Loucy (cell line): Measurements from ENCODE around the gene FAM210B.
"Not testable (repeated sequence)": the region's sequence is repeated elsewhere in the genome, so short reads cannot be mapped to it uniquely, and the experiment has no call there.

Experiments used
- H2AFZ ChIP-seq: fragments of 200-600 bp; sonication (generic); 2 replicates; pipeline ENCODE4 v1.6.0; 2016; ENCODE audit warnings: antibody characterized with exemption, mild to moderate bottlenecking, low read length, moderate library complexity
- H3F3A ChIP-seq: fragments of 200-600 bp; 2 replicates; pipeline ENCODE4 v1.6.0; 2016; ENCODE audit warnings: antibody characterized with exemption, low read depth, mild to moderate bottlenecking
- H3K27me3 ChIP-seq: fragments of 200-600 bp; sonication (generic); 2 replicates; pipeline ENCODE4 v1.6.1; 2014; ENCODE audit warnings: low read length, mild to moderate bottlenecking; ENCODE audit not compliant: insufficient read depth, poor library complexity, severe bottlenecking
- H3K36me3 ChIP-seq: fragments of 200-600 bp; sonication (generic); 2 replicates; pipeline ENCODE4 v1.6.1; 2016; ENCODE audit warnings: low read length; ENCODE audit not compliant: insufficient read depth
- H3K4me1 ChIP-seq: fragments of 200-600 bp; sonication (generic); 2 replicates; pipeline ENCODE4 v1.5.1; 2014; ENCODE audit warnings: low read length, mild to moderate bottlenecking; ENCODE audit not compliant: insufficient read depth, poor library complexity, severe bottlenecking
- H3K4me2 ChIP-seq: fragments of 200-600 bp; sonication (generic); 2 replicates; pipeline ENCODE4 v1.6.0; 2014; ENCODE audit warnings: antibody characterized with exemption, low read length, low read depth, mild to moderate bottlenecking; ENCODE audit not compliant: poor library complexity, severe bottlenecking
- H3K4me3 ChIP-seq: fragments of 200-600 bp; sonication (generic); 2 replicates; pipeline ENCODE4 v1.5.1; 2014; ENCODE audit warnings: low read length, mild to moderate bottlenecking, mixed read lengths; ENCODE audit not compliant: poor library complexity, severe bottlenecking
- H3K79me2 ChIP-seq: fragments of 200-600 bp; sonication (generic); 2 replicates; pipeline ENCODE4 v1.6.1; 2014; ENCODE audit warnings: low read length; ENCODE audit not compliant: insufficient read depth
- H3K9ac ChIP-seq: fragments of 200-600 bp; sonication (generic); 2 replicates; pipeline ENCODE4 v1.6.0; 2014; ENCODE audit warnings: mild to moderate bottlenecking, low read depth, low read length, moderate library complexity; ENCODE audit not compliant: poor library complexity, severe bottlenecking
- H3K9me2 ChIP-seq: fragments of 200-600 bp; sonication (generic); replicated peaks from 2 replicates; pipeline ENCODE4 v1.6.1; 2016; ENCODE audit warnings: low read depth, low read length, mixed read lengths
- H3K9me3 ChIP-seq: fragments of 200-600 bp; sonication (generic); 2 replicates; pipeline ENCODE4 v1.6.1; 2014; ENCODE audit warnings: mild to moderate bottlenecking, antibody characterized with exemption, low read length, low read depth; ENCODE audit not compliant: insufficient read depth
- H4K20me1 ChIP-seq: fragments of 200-600 bp; sonication (generic); 2 replicates; pipeline ENCODE4 v1.6.0; 2014; ENCODE audit warnings: antibody characterized with exemption, low read length, mild to moderate bottlenecking; ENCODE audit not compliant: insufficient read depth, poor library complexity, severe bottlenecking
- CTCF ChIP-seq: fragments of 200-600 bp; sonication (generic); conservative IDR thresholded peaks from 2 replicates; pipeline ENCODE4 v1.5.1; 2014; ENCODE audit warnings: mild to moderate bottlenecking, antibody characterized with exemption, low read length
- EZH2phosphoT487 ChIP-seq: fragments of 200-600 bp; IDR thresholded peaks from 2 replicates; pipeline ENCODE4 v1.6.1; 2018; ENCODE audit warnings: antibody characterized with exemption, mild to moderate bottlenecking, moderate library complexity, borderline replicate concordance

FAM210B gene

GRCh38 chr20:56386219-56386618, 27.4 kb downstream of the FAM210B start:
- Histone ChIP-seq H3K9me2 (no peaks in the 10 kb centered on the region), H2AFZ (no peak overlapping the region), H3K4me1 (peaks cover 79% of the 10 kb centered on the region), H3K9me3 (no peaks in the 10 kb centered on the region), H3K79me2 (peaks cover 96% of the 10 kb centered on the region), H3K27me3 (no peaks in the 10 kb centered on the region), H3K36me3 (peaks cover 66% of the 10 kb centered on the region; the same call in 1 of the 2 replicates), H4K20me1 (peaks cover 38% of the 10 kb centered on the region), H3K4me3 (no peak overlapping the region), H3K4me2 (peak overlapping the region; percentile 83), H3K9ac (no peak overlapping the region), H3F3A (no peaks in the 10 kb centered on the region)
- TF ChIP-seq CTCF (no peak), EZH2phosphoT487 (no peak)

GRCh38 chr20:56388882-56389281, 30.1 kb downstream of the FAM210B start:
- no peak for TF ChIP-seq EZH2phosphoT487
- TF ChIP-seq CTCF = no peak
- H3K4me3 ChIP-seq = peak overlapping the region; percentile 98
- peaks cover 92% of the 10 kb centered on the region for H3K79me2 ChIP-seq
- no peaks in the 10 kb centered on the region for H3K9me2 ChIP-seq
- H2AFZ ChIP-seq = no peak overlapping the region
- H3K36me3 ChIP-seq = peaks cover 43% of the 10 kb centered on the region; the same call in 1 of the 2 replicates
- no peaks in the 10 kb centered on the region for H3K9me3 ChIP-seq
- peaks cover 4% of the 10 kb centered on the region for H3K27me3 ChIP-seq
- no peaks in the 10 kb centered on the region for H3F3A ChIP-seq
- H3K4me2 ChIP-seq = peak overlapping the region; percentile 83
- H3K4me1 ChIP-seq = peaks cover 67% of the 10 kb centered on the region
- H3K9ac ChIP-seq = peak overlapping the region; percentile 99
- peaks cover 39% of the 10 kb centered on the region for H4K20me1 ChIP-seq

GRCh38 chr20:56389807-56390206, 31.0 kb downstream of the FAM210B start:
- Histone ChIP-seq H3K4me2 (peak overlapping the region; percentile 83), H3K36me3 (peaks cover 33% of the 10 kb centered on the region; the same call in 1 of the 2 replicates), H3K4me1 (peaks cover 64% of the 10 kb centered on the region), H3F3A (no peaks in the 10 kb centered on the region), H3K9me2 (no peaks in the 10 kb centered on the region), H3K9me3 (no peaks in the 10 kb centered on the region), H3K4me3 (peak overlapping the region; percentile 98), H4K20me1 (peaks cover 37% of the 10 kb centered on the region), H3K79me2 (peaks cover 92% of the 10 kb centered on the region), H3K27me3 (peaks cover 4% of the 10 kb centered on the region), H2AFZ (no peak overlapping the region), H3K9ac (peak overlapping the region; percentile 99)
- no peak for TF ChIP-seq CTCF
- no peak for TF ChIP-seq EZH2phosphoT487

GRCh38 chr20:56390396-56390795, 31.6 kb downstream of the FAM210B start:
- H3K9me3 ChIP-seq, H2AFZ ChIP-seq, H3K9me2 ChIP-seq, H3F3A ChIP-seq, H3K27me3 ChIP-seq: not testable (repeated sequence)
- Histone ChIP-seq H3K9ac (peak overlapping the region; percentile 99), H3K4me3 (peak overlapping the region; percentile 98), H3K36me3 (peaks cover 30% of the 10 kb centered on the region; the same call in 1 of the 2 replicates), H3K4me2 (peak overlapping the region; percentile 83), H4K20me1 (peaks cover 43% of the 10 kb centered on the region), H3K4me1 (peaks cover 66% of the 10 kb centered on the region), H3K79me2 (peaks cover 92% of the 10 kb centered on the region)
